Mammary epithelial cell (primary cell): ENCODE data around the gene IQCE.

Experiments
- CTCF ChIP-seq, 2 donors: IDR thresholded peaks in 1 of 2; conservative IDR thresholded peaks in 1 of 2; 2 replicates each; pipeline ENCODE4 v1.5.1; 2011 to 2012; ENCODE audit warnings: inconsistent platforms in 2 of 2, low read length in 2 of 2, mild to moderate bottlenecking in 2 of 2, control low read depth in 1 of 2, low read depth in 1 of 2; ENCODE audit not compliant: insufficient read depth in 1 of 2; ENCODE audit errors: extremely low read depth in 1 of 2
- EZH2 ChIP-seq: IDR thresholded peaks from 2 replicates; pipeline ENCODE4 v1.6.1; 2012; ENCODE audit warnings: low read length, inconsistent platforms, borderline replicate concordance

GRCh38 chr7:2592375-2592865 lies 33.6 kb downstream of the IQCE start:
- TF ChIP-seq CTCF (conservative IDR thresholded peaks at IDR 0.05 in 1 of 2, IDR thresholded peaks at IDR 0.05 in 1 of 2; ENCODE audit: extremely low read depth in 1 of 2, insufficient read depth in 1 of 2, low read depth in 1 of 2, low read length in 2 of 2) = no peak
- no peak for TF ChIP-seq EZH2
